Measurements from ENCODE around the gene LGALS7. TPM values are rescaled to one million over a fixed set of nuclear protein-coding genes. Genes with fewer than 3 reads are reported as not detected.
A peak's percentile ranks its signal among the peaks of the same experiment; 100 is the strongest.

Gene LGALS7
- total RNA-seq, 1 experiment from 2014 or later, result 1.1 TPM

GRCh38 chr19:38726761-38727301, 46.5 kb downstream of the LGALS7 start:
- Mint-ChIP-seq H3K4me1 (ENCODE audit: insufficient read depth, unreplicated experiment) (peaks cover 4% of the 10 kb centered on the region), H3K4me3 (ENCODE audit: unreplicated experiment) (no peak overlapping the region), H3K36me3 (ENCODE audit: insufficient read depth, unreplicated experiment) (peaks cover 90% of the 10 kb centered on the region), H3K9me3 (ENCODE audit: unreplicated experiment) (no peaks in the 10 kb centered on the region), H3K27me3 (ENCODE audit: insufficient read depth, unreplicated experiment) (no peaks in the 10 kb centered on the region), H3K27ac (ENCODE audit: low read depth, unreplicated experiment) (no peak overlapping the region)
- intact Hi-C loops (cut with micrococcal nuclease), result no loop called here
- CTCF ChIA-PET, result no interaction called here
- DNase-seq (ENCODE audit: unreplicated experiment), result no peak
- POLR2A ChIA-PET, result no interaction called here
- TF ChIP-seq CTCF (IDR thresholded peaks at IDR 0.05; ENCODE audit: unreplicated experiment), result no peak
- BruUV-seq (replicated peaks), result no TSS peak

GRCh38 chr19:38726284-38726673, 47.0 kb downstream of the LGALS7 start:
- intact Hi-C loops (cut with micrococcal nuclease), result no loop called here
- no peak overlapping the region for H3K4me3 Mint-ChIP-seq (ENCODE audit: unreplicated experiment)
- H3K36me3 Mint-ChIP-seq (ENCODE audit: insufficient read depth, unreplicated experiment), result peaks cover 92% of the 10 kb centered on the region
- no peak overlapping the region for H3K27ac Mint-ChIP-seq (ENCODE audit: low read depth, unreplicated experiment)
- POLR2A ChIA-PET, result interaction anchor here (0.6 to 2.1 kb wide), 2 partner anchors 112 to 320 kb away, joined by 3 to 8 read pairs; no protein-coding TSS in a partner anchor
- DNase-seq (ENCODE audit: unreplicated experiment), result no peak
- no peaks in the 10 kb centered on the region for H3K4me1 Mint-ChIP-seq (ENCODE audit: insufficient read depth, unreplicated experiment)
- no TSS peak for BruUV-seq (replicated peaks)
- H3K27me3 Mint-ChIP-seq (ENCODE audit: insufficient read depth, unreplicated experiment), result no peaks in the 10 kb centered on the region
- no peak for TF ChIP-seq CTCF (IDR thresholded peaks at IDR 0.05; ENCODE audit: unreplicated experiment)
- no peaks in the 10 kb centered on the region for H3K9me3 Mint-ChIP-seq (ENCODE audit: unreplicated experiment)
- CTCF ChIA-PET, result no interaction called here

DNA sequence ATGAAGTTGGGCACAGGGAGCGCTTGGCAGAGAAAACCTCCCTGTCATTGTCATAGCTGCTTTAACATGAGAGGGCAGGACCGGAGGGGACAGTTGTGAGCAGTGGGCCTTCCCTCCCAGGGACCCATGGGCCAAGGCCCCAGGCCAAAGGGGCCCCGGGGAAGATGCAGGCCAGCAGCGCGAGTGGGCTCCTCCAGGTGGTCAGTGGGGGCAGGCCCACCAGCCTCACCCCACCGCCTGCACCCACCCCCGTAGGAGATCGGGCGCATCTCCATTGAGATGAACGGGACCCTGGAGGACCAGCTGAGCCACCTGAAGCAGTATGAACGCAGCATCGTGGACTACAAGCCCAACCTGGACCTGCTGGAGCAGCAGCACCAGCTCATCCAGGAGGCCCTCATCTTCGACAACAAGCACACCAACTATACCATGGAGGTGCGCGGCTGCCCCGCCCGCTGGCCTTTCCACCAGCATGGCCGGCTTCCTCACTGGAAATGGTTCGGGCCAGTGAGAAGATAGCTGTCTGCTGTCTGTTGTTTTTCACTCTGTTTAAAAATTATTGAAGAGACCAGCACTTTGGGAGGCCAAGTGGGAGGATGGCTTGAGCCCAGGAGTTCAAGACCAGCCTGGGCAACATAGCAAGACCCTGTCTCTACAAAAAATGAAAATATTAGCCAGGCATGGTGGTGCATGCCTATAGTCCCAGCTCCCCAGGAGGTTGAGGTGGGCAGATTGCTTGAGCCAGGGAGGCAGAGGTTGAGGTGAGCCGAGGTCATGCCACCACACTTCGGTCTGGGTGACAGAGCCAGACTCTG, 47.6 kb downstream of the LGALS7 start:
- no peaks in the 10 kb centered on the region for H3K4me1 Mint-ChIP-seq (ENCODE audit: insufficient read depth, unreplicated experiment)
- H3K36me3 Mint-ChIP-seq (ENCODE audit: insufficient read depth, unreplicated experiment), result peaks cover 92% of the 10 kb centered on the region
- ChIA-PET CTCF (interaction anchor here (0.7 kb wide), 1 partner anchor 11 kb away, joined by 3 read pairs; no protein-coding TSS in a partner anchor), POLR2A (interaction anchor here (0.6 to 2.1 kb wide), 3 partner anchors 72 to 320 kb away, joined by 3 to 8 read pairs (median 3); no protein-coding TSS in a partner anchor)
- no peaks in the 10 kb centered on the region for H3K9me3 Mint-ChIP-seq (ENCODE audit: unreplicated experiment)
- DNase-seq (ENCODE audit: unreplicated experiment), result no peak
- no peak for TF ChIP-seq CTCF (IDR thresholded peaks at IDR 0.05; ENCODE audit: unreplicated experiment)
- H3K4me3 Mint-ChIP-seq (ENCODE audit: unreplicated experiment), result no peak overlapping the region
- no peaks in the 10 kb centered on the region for H3K27me3 Mint-ChIP-seq (ENCODE audit: insufficient read depth, unreplicated experiment)
- intact Hi-C loops (cut with micrococcal nuclease), result no loop called here
- BruUV-seq (replicated peaks), result no TSS peak
- no peak overlapping the region for H3K27ac Mint-ChIP-seq (ENCODE audit: low read depth, unreplicated experiment)

- no peak for TF ChIP-seq CTCF (IDR thresholded peaks at IDR 0.05; ENCODE audit: unreplicated experiment)
- Mint-ChIP-seq H3K36me3 (ENCODE audit: insufficient read depth, unreplicated experiment) (peaks cover 87% of the 10 kb centered on the region), H3K4me3 (ENCODE audit: unreplicated experiment) (no peak overlapping the region), H3K27me3 (ENCODE audit: insufficient read depth, unreplicated experiment) (no peaks in the 10 kb centered on the region), H3K9me3 (ENCODE audit: unreplicated experiment) (no peaks in the 10 kb centered on the region), H3K4me1 (ENCODE audit: insufficient read depth, unreplicated experiment) (peaks cover 5% of the 10 kb centered on the region), H3K27ac (ENCODE audit: low read depth, unreplicated experiment) (no peak overlapping the region)
- ChIA-PET POLR2A (interaction anchor here (1.2 to 2.1 kb wide), 5 partner anchors 8 to 114 kb away, joined by 3 to 8 read pairs (median 3); no protein-coding TSS in a partner anchor), CTCF (no interaction called here)
- intact Hi-C loops (cut with micrococcal nuclease), result no loop called here
- no peak for DNase-seq (ENCODE audit: unreplicated experiment)
- BruUV-seq (replicated peaks), result TSS peak; percentile 71
Measured at GRCh38 chr19:38723990-38724854, 49.1 kb downstream of the LGALS7 start.
